Panc1 (cell line): ENCODE measurements around the gene SLC38A1. TPM values are rescaled to one million over a fixed set of nuclear protein-coding genes. Genes with fewer than 3 reads are reported as not detected.
"Not testable (repeated sequence)": the region's sequence is repeated elsewhere in the genome, so short reads cannot be mapped to it uniquely, and the experiment has no call there.

ENCODE experiments used
- ATAC-seq: fragments of 200-7000 bp; cut with Tn5 transposase; 2 replicates; pipeline ENCODE4 v1.9.1; 2020; ENCODE audit warnings: mild to moderate bottlenecking, moderate library complexity
- BruUV-seq: library from RNA; stranded (reverse); fragments of 400-500 nt; replicated peaks from 2 replicates; lab custom pipeline; 2021; lab: Mats Ljungman, UMichigan
- CTCF ChIA-PET: fragments of 300-600 bp; sonication (Branson Sonifier 250); formaldehyde crosslinking; loops from one replicate; lab custom pipeline; 2022; ENCODE audit warnings: antibody characterized with exemption; lab: Charles Lee
- POLR2A ChIA-PET: fragments of 300-600 bp; sonication (Branson Sonifier 250); formaldehyde crosslinking; loops from one replicate; lab custom pipeline; 2022; ENCODE audit warnings: antibody characterized with exemption; lab: Charles Lee
- DNase-seq: peaks from one replicate; pipeline ENCODE4 v3.0.0-alpha.2; 2010; ENCODE audit warnings: low read depth, low spot score
- H3K27ac ChIP-seq: 2 replicates; pipeline ENCODE4 v1.5.1; 2011; ENCODE audit warnings: mild to moderate bottlenecking, low read length, inconsistent platforms
- H3K27me3 ChIP-seq: fragments of 200-500 bp; sonication (Bioruptor generic); 2 replicates; pipeline ENCODE4 v1.6.0; 2014; ENCODE audit warnings: low read length, inconsistent platforms; ENCODE audit not compliant: control insufficient read depth, insufficient read depth
- H3K36me3 ChIP-seq: fragments of 200-500 bp; sonication (Bioruptor generic); 2 replicates; pipeline ENCODE4 v1.5.1; 2014; ENCODE audit warnings: inconsistent platforms, mild to moderate bottlenecking, low read length, moderate library complexity; ENCODE audit not compliant: control insufficient read depth, insufficient read depth
- H3K4me1 ChIP-seq: 2 replicates; pipeline ENCODE4 v1.5.1; 2011; ENCODE audit warnings: inconsistent platforms, mild to moderate bottlenecking, low read length, moderate library complexity; ENCODE audit not compliant: control insufficient read depth, insufficient read depth
- H3K4me3 ChIP-seq, 2 experiments: 2 replicates each; pipeline ENCODE4 v1.5.1; 2011 to 2012; ENCODE audit warnings: low read depth in 2 of 2, low read length in 2 of 2, mild to moderate bottlenecking in 2 of 2, inconsistent platforms in 1 of 2, moderate library complexity in 1 of 2
- H3K9me3 ChIP-seq: fragments of 200-500 bp; sonication (Bioruptor generic); 2 replicates; pipeline ENCODE4 v1.5.1; 2014; ENCODE audit warnings: low read depth, mild to moderate bottlenecking, inconsistent platforms, low read length, moderate library complexity; ENCODE audit not compliant: control insufficient read depth, insufficient read depth
- POLR2AphosphoS5 ChIP-seq: IDR thresholded peaks from 2 replicates; pipeline ENCODE4 v1.6.1; 2012; ENCODE audit warnings: mild to moderate bottlenecking, low read depth, low read length, moderate library complexity
- SIN3A ChIP-seq: IDR thresholded peaks from 2 replicates; pipeline ENCODE4 v1.6.1; 2012; ENCODE audit warnings: low read depth, mild to moderate bottlenecking, low read length, moderate library complexity, borderline replicate concordance; ENCODE audit not compliant: insufficient read depth
- TCF7L2 ChIP-seq: IDR thresholded peaks from 2 replicates; pipeline ENCODE4 v1.6.1; 2011; ENCODE audit warnings: mild to moderate bottlenecking, low read depth, low read length, inconsistent platforms
- in situ Hi-C: cut with HindIII; loops from 2 replicates; pipeline ENCODE4 v1.10.0; 2016; ENCODE audit warnings: low sequenced_read_pairs, low pct_unique_long_range_greater_than_20kb
- intact Hi-C: fragments of 100-400 bp; cut with micrococcal nuclease; formaldehyde crosslinking; loops from one replicate; pipeline ENCODE4 v1.10.0; 2022; ENCODE audit not compliant: unreplicated experiment
- total RNA-seq: library from RNA; stranded (reverse); gene quantifications from one replicate; pipeline ENCODE4 v1.2.1, GENCODE V29; 2021; ENCODE audit not compliant: unreplicated experiment
- TF ChIP-seq, protein P1 (sequence below): fragments of 450-650 bp; IDR thresholded peaks from 2 replicates; pipeline ENCODE4 v1.5.1; 2017; ENCODE audit warnings: mild to moderate bottlenecking
- TF ChIP-seq, protein P2 (sequence below), 2 experiments: IDR thresholded peaks; 2 replicates each; pipeline ENCODE4 v1.6.1; 2011 to 2012; ENCODE audit warnings: low read depth in 2 of 2, control low read depth in 1 of 2, low read length in 1 of 2, mild to moderate bottlenecking in 1 of 2, moderate library complexity in 1 of 2; ENCODE audit not compliant: insufficient read depth in 1 of 2

Gene SLC38A1
- total RNA-seq, 1 experiment from 2014 or later: 127 TPM

DNA sequence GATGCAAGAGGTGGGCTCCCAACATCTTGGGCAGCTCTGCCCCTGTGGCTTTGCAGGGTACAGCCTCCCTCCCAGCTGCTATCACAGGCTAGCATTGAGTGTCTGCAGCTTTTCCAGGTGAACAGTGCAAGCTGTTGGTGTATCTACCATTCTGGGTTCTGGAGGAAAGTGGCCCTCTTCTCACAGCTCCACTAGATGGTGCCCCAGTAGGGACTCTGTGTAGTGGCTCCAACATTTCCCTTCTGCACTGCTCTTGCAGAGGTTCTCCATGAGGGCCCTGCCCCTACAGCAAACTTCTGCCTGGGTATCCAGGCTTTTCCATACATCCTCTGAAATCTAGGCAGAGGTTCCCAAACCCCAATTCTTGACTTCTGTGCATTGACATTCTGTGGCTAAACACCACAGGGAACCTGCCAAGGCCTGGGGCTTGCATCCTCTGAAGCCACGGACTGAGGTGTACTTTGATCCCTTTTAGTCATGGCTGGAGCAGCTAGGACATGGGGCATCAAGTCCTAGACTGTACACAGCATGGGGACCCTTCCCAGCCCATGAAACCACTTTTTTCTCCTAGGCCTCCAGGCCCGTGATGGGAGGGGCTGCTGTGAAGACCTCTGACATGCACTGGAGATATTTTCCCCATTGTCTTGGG is 24.0 kb upstream of the SLC38A1 start:
- no peak for TF ChIP-seq POLR2AphosphoS5
- TF ChIP-seq SIN3A: no peak
- TF ChIP-seq, protein P1, sequence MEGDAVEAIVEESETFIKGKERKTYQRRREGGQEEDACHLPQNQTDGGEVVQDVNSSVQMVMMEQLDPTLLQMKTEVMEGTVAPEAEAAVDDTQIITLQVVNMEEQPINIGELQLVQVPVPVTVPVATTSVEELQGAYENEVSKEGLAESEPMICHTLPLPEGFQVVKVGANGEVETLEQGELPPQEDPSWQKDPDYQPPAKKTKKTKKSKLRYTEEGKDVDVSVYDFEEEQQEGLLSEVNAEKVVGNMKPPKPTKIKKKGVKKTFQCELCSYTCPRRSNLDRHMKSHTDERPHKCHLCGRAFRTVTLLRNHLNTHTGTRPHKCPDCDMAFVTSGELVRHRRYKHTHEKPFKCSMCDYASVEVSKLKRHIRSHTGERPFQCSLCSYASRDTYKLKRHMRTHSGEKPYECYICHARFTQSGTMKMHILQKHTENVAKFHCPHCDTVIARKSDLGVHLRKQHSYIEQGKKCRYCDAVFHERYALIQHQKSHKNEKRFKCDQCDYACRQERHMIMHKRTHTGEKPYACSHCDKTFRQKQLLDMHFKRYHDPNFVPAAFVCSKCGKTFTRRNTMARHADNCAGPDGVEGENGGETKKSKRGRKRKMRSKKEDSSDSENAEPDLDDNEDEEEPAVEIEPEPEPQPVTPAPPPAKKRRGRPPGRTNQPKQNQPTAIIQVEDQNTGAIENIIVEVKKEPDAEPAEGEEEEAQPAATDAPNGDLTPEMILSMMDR: peak; percentile 35
- ChIA-PET POLR2A (no interaction called here), CTCF (no interaction called here)
- Histone ChIP-seq H3K27ac (no peak overlapping the region), H3K4me3 (no peak overlapping the region), H3K4me1 (no peaks in the 10 kb centered on the region), H3K36me3 (no peaks in the 10 kb centered on the region), H3K27me3 (no peaks in the 10 kb centered on the region), H3K9me3 (peaks cover 3% of the 10 kb centered on the region; the same call in 1 of the 2 replicates)
- ATAC-seq (no peak), DNase-seq (no peak)
- in situ Hi-C loops (no loop called here), intact Hi-C loops (no loop called here)
- no TSS peak for BruUV-seq

DNA sequence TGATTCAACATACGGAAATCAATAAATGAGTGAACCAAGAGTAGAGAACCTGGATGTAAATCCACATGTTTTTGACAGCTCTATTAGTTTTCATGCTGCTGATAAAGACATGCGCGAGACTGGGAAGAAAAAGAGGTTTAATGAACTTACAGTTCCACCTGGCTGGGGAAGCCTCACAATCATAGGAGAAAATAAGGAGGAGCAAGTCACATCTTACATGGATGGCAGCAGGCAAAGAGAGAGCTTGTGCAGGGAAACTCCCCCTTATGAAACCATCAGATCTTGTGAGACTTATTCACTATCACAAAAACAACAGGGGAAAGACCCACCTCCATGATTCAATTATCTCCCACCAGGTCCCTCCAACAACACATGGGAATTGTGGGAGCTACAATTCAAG is 23.1 kb upstream of the SLC38A1 start:
- H3K27me3 ChIP-seq, H3K36me3 ChIP-seq, POLR2A ChIA-PET, H3K4me3 ChIP-seq, CTCF ChIA-PET, BruUV-seq, H3K4me1 ChIP-seq, DNase-seq, H3K9me3 ChIP-seq, ATAC-seq, in situ Hi-C loops, intact Hi-C loops, H3K27ac ChIP-seq: not testable (repeated sequence)

DNA sequence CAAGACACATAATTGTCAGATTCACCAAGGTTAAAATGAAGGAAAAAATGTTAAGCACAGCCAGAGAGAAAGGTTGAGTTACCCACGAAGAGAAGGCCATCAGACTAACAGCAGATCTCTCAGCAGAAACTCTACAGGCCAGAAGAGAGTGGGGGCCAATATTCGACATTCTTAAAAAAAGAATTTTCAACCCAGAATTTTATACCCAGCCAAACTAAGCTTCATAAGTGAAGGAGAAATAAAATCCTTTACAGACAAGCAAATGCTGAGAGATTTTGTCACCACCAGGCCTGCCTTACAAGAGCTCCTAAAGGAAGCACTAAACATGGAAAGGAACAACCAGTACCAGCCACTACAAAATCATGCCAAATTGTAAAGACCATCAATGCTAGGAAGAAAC is 16.3 kb upstream of the SLC38A1 start:
- H3K36me3 ChIP-seq, H3K27me3 ChIP-seq, BruUV-seq, CTCF ChIA-PET, POLR2A ChIA-PET, in situ Hi-C loops, DNase-seq, H3K27ac ChIP-seq, ATAC-seq, H3K4me3 ChIP-seq, intact Hi-C loops, H3K4me1 ChIP-seq: not testable (repeated sequence)
- peaks cover 19% of the 10 kb centered on the region; the same call in 1 of the 2 replicates for H3K9me3 ChIP-seq

DNA sequence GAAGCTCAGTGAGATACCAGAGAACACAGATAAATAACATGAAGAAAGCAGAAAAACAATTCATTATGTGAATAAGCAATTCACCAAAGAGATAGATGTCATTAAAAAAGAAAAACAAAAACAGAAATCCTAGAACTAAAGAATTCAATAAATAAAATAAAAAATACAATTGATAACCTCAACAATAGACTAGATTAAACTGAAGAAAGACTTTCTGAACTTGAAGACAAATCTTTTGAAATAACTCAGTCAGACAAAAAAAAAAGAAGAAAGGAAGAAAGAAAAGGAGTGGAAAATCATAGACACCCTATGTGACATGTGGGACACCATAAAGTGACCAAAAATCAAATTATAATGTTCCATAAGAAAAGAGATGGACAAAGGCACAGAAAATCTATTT is 14.0 kb upstream of the SLC38A1 start:
- ChIA-PET POLR2A (no interaction called here), CTCF (no interaction called here)
- no peaks in the 10 kb centered on the region for H3K4me1 ChIP-seq
- no peak overlapping the region for H3K27ac ChIP-seq
- no peak for TF ChIP-seq POLR2AphosphoS5
- TF ChIP-seq, protein P2, sequence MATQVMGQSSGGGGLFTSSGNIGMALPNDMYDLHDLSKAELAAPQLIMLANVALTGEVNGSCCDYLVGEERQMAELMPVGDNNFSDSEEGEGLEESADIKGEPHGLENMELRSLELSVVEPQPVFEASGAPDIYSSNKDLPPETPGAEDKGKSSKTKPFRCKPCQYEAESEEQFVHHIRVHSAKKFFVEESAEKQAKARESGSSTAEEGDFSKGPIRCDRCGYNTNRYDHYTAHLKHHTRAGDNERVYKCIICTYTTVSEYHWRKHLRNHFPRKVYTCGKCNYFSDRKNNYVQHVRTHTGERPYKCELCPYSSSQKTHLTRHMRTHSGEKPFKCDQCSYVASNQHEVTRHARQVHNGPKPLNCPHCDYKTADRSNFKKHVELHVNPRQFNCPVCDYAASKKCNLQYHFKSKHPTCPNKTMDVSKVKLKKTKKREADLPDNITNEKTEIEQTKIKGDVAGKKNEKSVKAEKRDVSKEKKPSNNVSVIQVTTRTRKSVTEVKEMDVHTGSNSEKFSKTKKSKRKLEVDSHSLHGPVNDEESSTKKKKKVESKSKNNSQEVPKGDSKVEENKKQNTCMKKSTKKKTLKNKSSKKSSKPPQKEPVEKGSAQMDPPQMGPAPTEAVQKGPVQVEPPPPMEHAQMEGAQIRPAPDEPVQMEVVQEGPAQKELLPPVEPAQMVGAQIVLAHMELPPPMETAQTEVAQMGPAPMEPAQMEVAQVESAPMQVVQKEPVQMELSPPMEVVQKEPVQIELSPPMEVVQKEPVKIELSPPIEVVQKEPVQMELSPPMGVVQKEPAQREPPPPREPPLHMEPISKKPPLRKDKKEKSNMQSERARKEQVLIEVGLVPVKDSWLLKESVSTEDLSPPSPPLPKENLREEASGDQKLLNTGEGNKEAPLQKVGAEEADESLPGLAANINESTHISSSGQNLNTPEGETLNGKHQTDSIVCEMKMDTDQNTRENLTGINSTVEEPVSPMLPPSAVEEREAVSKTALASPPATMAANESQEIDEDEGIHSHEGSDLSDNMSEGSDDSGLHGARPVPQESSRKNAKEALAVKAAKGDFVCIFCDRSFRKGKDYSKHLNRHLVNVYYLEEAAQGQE (IDR thresholded peaks at IDR 0.05; ENCODE audit: insufficient read depth in 1 of 2, low read depth in 2 of 2, low read length in 1 of 2): no peak
- TF ChIP-seq, protein P1: no peak
- no peak for TF ChIP-seq SIN3A
- no peak for TF ChIP-seq TCF7L2
- no peaks in the 10 kb centered on the region for H3K36me3 ChIP-seq
- BruUV-seq: no TSS peak
- H3K9me3 ChIP-seq: peaks cover 19% of the 10 kb centered on the region; the same call in 1 of the 2 replicates
- intact Hi-C loops: no loop called here
- in situ Hi-C loops: no loop called here
- no peaks in the 10 kb centered on the region for H3K27me3 ChIP-seq
- ATAC-seq (no peak), DNase-seq (no peak)
- no peak overlapping the region for H3K4me3 ChIP-seq
